ENCODE measurements around the gene FBXL17. TPM values are rescaled to one million over a fixed set of nuclear protein-coding genes. Genes with fewer than 3 reads are reported as not detected.

Gene FBXL17
- total and polyA plus RNA-seq, 2 of the 4 experiments (the other 2 are of a cell fraction): 3.9 to 8.1 TPM

DNA sequence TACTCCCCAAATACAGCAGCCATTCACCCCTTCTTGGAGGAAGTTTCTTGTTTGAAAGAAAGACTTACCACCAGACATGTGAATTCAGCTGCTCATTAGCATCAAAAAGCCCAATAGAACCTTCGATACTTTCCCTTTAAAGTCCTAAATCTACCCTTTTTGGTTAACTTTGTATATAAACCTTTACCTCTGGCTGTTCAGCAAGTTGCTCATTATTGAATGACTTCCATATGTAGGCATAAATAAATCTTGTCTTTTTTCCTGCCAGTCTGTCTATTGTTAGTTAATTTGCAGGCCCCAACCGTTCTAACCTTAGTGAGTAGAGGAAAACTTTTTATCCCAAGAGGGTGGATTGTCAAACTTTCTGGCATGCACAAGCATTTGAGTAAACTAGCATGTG lies 27.9 kb upstream of the FBXL17 start:
- H3K14ac ChIP-seq (replicated peaks; ENCODE audit: low read depth, low read length): no peak overlapping the region
- no peaks in the 10 kb centered on the region for H3K9me3 ChIP-seq (ENCODE audit: control insufficient read depth, insufficient read depth, low read length)
- dilution Hi-C loops (cut with HindIII; ENCODE audit: low sequenced_read_pairs, unreplicated experiment) (no loop called here), intact Hi-C loops (cut with micrococcal nuclease) (no loop called here), in situ Hi-C loops (cut with MboI; ENCODE audit: low sequenced_read_pairs) (no loop called here)
- no peak overlapping the region for H2BK20ac ChIP-seq (ENCODE audit: low read depth, low read length)
- no peak overlapping the region for H3K4me2 ChIP-seq (ENCODE audit: low read depth, low read length)
- no peak overlapping the region for H2AK5ac ChIP-seq (ENCODE audit: low read depth, low read length)
- ChIA-PET POLR2A (ENCODE audit: unreplicated experiment) (no interaction called here), CTCF (no interaction called here)
- no peaks in the 10 kb centered on the region for H3K9me1 ChIP-seq (ENCODE audit: insufficient read depth, low read length)
- no peak overlapping the region for H3K18ac ChIP-seq (ENCODE audit: low read depth, low read length)
- no peak overlapping the region for H3K4me3 ChIP-seq (ENCODE audit: insufficient read depth, low read depth, low read length)
- H2BK15ac ChIP-seq (ENCODE audit: low read depth, low read length): no peak overlapping the region
- DNase-seq: no peak
- no peaks in the 10 kb centered on the region for H3K36me3 ChIP-seq (ENCODE audit: control insufficient read depth, insufficient read depth, low read length)
- no peaks in the 10 kb centered on the region for H3K4me1 ChIP-seq (ENCODE audit: control insufficient read depth, insufficient read depth, low read length)
- no peak overlapping the region for H2AK9ac ChIP-seq (replicated peaks; ENCODE audit: low read depth, low read length, poor library complexity)
- H4K5ac ChIP-seq (ENCODE audit: low read depth, low read length): no peak overlapping the region
- no peaks in the 10 kb centered on the region for H3K79me1 ChIP-seq (ENCODE audit: low read depth in 1 of 2, low read length in 2 of 2)
- TF ChIP-seq MAZ (IDR thresholded peaks at IDR 0.05; ENCODE audit: borderline replicate concordance, low read depth, low read length): no peak
- no peak for TF ChIP-seq POLR2A (IDR thresholded peaks at IDR 0.05; ENCODE audit: low read depth, low read length)
- TF ChIP-seq FOS (IDR thresholded peaks at IDR 0.05; ENCODE audit: low read depth, low read length): no peak
- TF ChIP-seq, protein P1, sequence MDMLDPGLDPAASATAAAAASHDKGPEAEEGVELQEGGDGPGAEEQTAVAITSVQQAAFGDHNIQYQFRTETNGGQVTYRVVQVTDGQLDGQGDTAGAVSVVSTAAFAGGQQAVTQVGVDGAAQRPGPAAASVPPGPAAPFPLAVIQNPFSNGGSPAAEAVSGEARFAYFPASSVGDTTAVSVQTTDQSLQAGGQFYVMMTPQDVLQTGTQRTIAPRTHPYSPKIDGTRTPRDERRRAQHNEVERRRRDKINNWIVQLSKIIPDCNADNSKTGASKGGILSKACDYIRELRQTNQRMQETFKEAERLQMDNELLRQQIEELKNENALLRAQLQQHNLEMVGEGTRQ (IDR thresholded peaks at IDR 0.05; ENCODE audit: low read depth, low read length): no peak
- TF ChIP-seq NFE2L2 (IDR thresholded peaks at IDR 0.05; ENCODE audit: low read depth, low read length): no peak
- TF ChIP-seq RCOR1 (IDR thresholded peaks at IDR 0.05; ENCODE audit: insufficient replicate concordance, low read length): no peak
- TF ChIP-seq, protein P2, sequence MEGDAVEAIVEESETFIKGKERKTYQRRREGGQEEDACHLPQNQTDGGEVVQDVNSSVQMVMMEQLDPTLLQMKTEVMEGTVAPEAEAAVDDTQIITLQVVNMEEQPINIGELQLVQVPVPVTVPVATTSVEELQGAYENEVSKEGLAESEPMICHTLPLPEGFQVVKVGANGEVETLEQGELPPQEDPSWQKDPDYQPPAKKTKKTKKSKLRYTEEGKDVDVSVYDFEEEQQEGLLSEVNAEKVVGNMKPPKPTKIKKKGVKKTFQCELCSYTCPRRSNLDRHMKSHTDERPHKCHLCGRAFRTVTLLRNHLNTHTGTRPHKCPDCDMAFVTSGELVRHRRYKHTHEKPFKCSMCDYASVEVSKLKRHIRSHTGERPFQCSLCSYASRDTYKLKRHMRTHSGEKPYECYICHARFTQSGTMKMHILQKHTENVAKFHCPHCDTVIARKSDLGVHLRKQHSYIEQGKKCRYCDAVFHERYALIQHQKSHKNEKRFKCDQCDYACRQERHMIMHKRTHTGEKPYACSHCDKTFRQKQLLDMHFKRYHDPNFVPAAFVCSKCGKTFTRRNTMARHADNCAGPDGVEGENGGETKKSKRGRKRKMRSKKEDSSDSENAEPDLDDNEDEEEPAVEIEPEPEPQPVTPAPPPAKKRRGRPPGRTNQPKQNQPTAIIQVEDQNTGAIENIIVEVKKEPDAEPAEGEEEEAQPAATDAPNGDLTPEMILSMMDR (conservative IDR thresholded peaks at IDR 0.05; ENCODE audit: low read depth, low read length): no peak
- no peak for TF ChIP-seq MAFK (IDR thresholded peaks at IDR 0.05; ENCODE audit: low read depth, low read length)
- TF ChIP-seq BHLHE40 (IDR thresholded peaks at IDR 0.05; ENCODE audit: low read depth, low read length): no peak
- TF ChIP-seq MXI1 (IDR thresholded peaks at IDR 0.05; ENCODE audit: borderline replicate concordance, low read depth, low read length): no peak
- TF ChIP-seq, protein P3, sequence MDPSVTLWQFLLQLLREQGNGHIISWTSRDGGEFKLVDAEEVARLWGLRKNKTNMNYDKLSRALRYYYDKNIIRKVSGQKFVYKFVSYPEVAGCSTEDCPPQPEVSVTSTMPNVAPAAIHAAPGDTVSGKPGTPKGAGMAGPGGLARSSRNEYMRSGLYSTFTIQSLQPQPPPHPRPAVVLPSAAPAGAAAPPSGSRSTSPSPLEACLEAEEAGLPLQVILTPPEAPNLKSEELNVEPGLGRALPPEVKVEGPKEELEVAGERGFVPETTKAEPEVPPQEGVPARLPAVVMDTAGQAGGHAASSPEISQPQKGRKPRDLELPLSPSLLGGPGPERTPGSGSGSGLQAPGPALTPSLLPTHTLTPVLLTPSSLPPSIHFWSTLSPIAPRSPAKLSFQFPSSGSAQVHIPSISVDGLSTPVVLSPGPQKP (IDR thresholded peaks at IDR 0.05; ENCODE audit: borderline replicate concordance, low read depth, low read length): no peak
- TF ChIP-seq RFX5 (IDR thresholded peaks at IDR 0.05; ENCODE audit: low read depth, low read length): no peak
- no peak for TF ChIP-seq CEBPB (IDR thresholded peaks at IDR 0.05; ENCODE audit: low read depth, low read length)
- TF ChIP-seq RAD21 (IDR thresholded peaks at IDR 0.05; ENCODE audit: low read length): no peak
- TF ChIP-seq CHD1 (IDR thresholded peaks at IDR 0.05; ENCODE audit: low read depth, low read length): no peak
- TF ChIP-seq SMC3 (IDR thresholded peaks at IDR 0.05; ENCODE audit: low read depth, low read length): no peak
- no peak overlapping the region for H3K4ac ChIP-seq (ENCODE audit: low read depth, low read length)
- H3K27ac ChIP-seq (ENCODE audit: insufficient read depth, low read length): no peak overlapping the region
- no peak overlapping the region for H2AFZ ChIP-seq (replicated peaks; ENCODE audit: low read length, poor library complexity)
- H2BK5ac ChIP-seq (ENCODE audit: low read depth, low read length, poor library complexity, severe bottlenecking): no peak overlapping the region
- H4K91ac ChIP-seq (ENCODE audit: insufficient read depth, low read depth, low read length): no peak overlapping the region
- H3K27me3 ChIP-seq (ENCODE audit: control insufficient read depth, insufficient read depth, low read length): no peaks in the 10 kb centered on the region; the same call in 1 of the 2 replicates
- no peaks in the 10 kb centered on the region for H4K20me1 ChIP-seq (ENCODE audit: insufficient read depth, low read length)
- no peak for ATAC-seq (ENCODE audit: low read depth)
- H3K23ac ChIP-seq (ENCODE audit: low read depth, low read length): no peak overlapping the region
- no peak overlapping the region for H4K8ac ChIP-seq (ENCODE audit: low read depth in 2 of 2, low read length in 2 of 2)
- no TSS peak for BruUV-seq (replicated peaks)
- H2BK120ac ChIP-seq (ENCODE audit: low read depth, low read length): no peak overlapping the region
- WGBS, 2 experiments (ENCODE audit: extremely low coverage in 2 of 2, insufficient read length in 1 of 2): no CpG with 5 or more reads among the region's 2 CpGs
- no peak overlapping the region for H3K56ac ChIP-seq (ENCODE audit: extremely low read depth, insufficient read depth, low read length)
- H3K9ac ChIP-seq (ENCODE audit: low read depth, low read length): no peak overlapping the region

Measured in IMR-90 (cell line).